Measurements from ENCODE around the gene GP1BA.

GP1BA gene

DNA sequence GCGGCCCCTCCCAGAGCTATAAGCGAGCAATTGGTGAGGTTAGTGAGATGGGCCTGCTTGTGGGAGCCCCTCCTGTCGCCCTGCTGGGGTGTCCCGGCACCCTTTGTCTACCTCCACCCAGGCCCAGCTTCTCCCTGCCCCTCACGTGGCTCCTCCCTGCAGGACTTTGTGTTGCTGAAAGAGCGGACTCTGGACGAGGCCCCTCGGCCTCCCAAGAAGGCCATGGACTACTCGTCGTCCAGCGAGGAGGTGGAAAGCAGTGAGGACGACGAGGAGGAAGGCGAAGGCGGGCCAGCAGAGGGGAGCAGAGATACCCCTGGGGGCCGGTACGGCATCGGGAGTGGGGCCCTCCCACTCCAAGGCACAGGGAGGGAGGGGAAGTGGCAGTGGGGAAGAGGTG is 38.8 kb upstream of the GP1BA start:
- POLR2A ChIA-PET, result no interaction called here
- no peak for TF ChIP-seq ARNT (IDR thresholded peaks at IDR 0.05)
- no peak for TF ChIP-seq NFRKB (IDR thresholded peaks at IDR 0.05)
- TF ChIP-seq ELF4 (IDR thresholded peaks at IDR 0.05), result no peak
- no peak for TF ChIP-seq ZNF384 (IDR thresholded peaks at IDR 0.05)
- no peak for TF ChIP-seq TARDBP (IDR thresholded peaks at IDR 0.05)
- TF ChIP-seq, protein P1, sequence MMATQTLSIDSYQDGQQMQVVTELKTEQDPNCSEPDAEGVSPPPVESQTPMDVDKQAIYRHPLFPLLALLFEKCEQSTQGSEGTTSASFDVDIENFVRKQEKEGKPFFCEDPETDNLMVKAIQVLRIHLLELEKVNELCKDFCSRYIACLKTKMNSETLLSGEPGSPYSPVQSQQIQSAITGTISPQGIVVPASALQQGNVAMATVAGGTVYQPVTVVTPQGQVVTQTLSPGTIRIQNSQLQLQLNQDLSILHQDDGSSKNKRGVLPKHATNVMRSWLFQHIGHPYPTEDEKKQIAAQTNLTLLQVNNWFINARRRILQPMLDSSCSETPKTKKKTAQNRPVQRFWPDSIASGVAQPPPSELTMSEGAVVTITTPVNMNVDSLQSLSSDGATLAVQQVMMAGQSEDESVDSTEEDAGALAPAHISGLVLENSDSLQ (IDR thresholded peaks at IDR 0.05), result no peak
- no peak for TF ChIP-seq L3MBTL2 (conservative IDR thresholded peaks at IDR 0.05)
- no peak for TF ChIP-seq CTBP1 (IDR thresholded peaks at IDR 0.05; ENCODE audit: borderline replicate concordance)
- no peak for TF ChIP-seq FOXM1 (IDR thresholded peaks at IDR 0.05; ENCODE audit: borderline replicate concordance)
- TF ChIP-seq FOXK2 (IDR thresholded peaks at IDR 0.05), result no peak
- no peak for TF ChIP-seq FOXA1 (IDR thresholded peaks at IDR 0.05)
- TF ChIP-seq SP1 (IDR thresholded peaks at IDR 0.05), result no peak
- TF ChIP-seq HDGF (IDR thresholded peaks at IDR 0.05; ENCODE audit: borderline replicate concordance), result no peak
- TF ChIP-seq BHLHE40 (IDR thresholded peaks at IDR 0.05; ENCODE audit: borderline replicate concordance), result no peak
- CTCF ChIA-PET, result no interaction called here
- DNase-seq (ENCODE audit: extremely low spot score), result no peak

DNA sequence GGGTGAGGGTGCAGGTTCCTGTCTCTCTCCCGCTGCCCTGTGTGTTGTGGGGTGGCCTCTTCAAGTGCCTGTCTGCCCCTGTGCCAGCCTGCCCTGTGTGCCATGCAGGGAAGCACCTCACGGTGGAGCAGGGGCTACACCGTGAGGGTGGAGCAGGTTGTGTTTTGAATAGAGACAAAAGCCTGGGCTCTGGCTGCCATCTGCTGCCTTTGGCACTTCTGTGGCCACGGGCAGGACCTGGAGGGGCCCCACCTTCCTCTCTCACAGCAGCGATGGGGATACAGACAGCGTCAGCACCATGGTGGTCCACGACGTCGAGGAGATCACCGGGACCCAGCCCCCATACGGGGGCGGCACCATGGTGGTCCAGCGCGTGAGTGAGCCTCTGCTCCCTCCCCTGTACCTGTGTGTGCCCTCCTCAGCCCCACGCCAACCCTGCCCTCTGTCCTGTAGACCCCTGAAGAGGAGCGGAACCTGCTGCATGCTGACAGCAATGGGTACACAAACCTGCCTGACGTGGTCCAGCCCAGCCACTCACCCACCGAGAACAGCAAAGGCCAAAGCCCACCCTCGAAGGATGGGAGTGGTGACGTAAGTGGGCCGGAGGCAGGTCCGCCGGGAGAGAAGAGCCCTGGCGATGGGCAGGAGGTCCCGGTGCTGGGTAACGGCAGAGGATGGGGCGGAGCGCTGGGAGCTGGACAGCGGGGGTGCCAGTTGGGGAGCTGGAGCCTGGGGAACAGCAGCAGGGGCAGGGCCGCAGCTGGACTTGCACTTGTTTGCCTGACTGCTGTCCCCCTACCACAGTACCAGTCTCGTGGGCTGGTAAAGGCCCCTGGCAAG is 38.1 kb upstream of the GP1BA start:
- TF ChIP-seq CTBP1 (IDR thresholded peaks at IDR 0.05; ENCODE audit: borderline replicate concordance) (no peak), FOXM1 (IDR thresholded peaks at IDR 0.05; ENCODE audit: borderline replicate concordance) (no peak), FOXK2 (IDR thresholded peaks at IDR 0.05) (no peak), TARDBP (IDR thresholded peaks at IDR 0.05) (no peak)
- TF ChIP-seq, protein P1 (IDR thresholded peaks at IDR 0.05), result no peak
- CTCF ChIA-PET, result no interaction called here
- POLR2A ChIA-PET, result no interaction called here
- DNase-seq (ENCODE audit: extremely low spot score), result no peak

DNA sequence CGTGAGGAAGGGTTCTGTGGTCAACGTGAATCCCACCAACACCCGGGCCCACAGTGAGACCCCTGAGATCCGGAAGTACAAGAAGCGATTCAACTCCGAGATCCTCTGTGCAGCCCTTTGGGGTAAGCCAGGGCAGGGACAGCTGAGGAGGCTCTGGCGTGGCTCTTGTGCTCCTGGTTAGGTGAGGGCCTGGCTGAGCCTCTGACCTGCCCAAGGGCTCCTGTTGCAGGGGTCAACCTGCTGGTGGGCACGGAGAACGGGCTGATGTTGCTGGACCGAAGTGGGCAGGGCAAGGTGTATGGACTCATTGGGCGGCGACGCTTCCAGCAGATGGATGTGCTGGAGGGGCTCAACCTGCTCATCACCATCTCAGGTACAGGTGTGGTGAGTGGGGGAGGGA is 37.0 kb upstream of the GP1BA start:
- POLR2A ChIA-PET, result no interaction called here
- CTCF ChIA-PET, result no interaction called here
- DNase-seq (ENCODE audit: extremely low spot score), result no peak
- TF ChIP-seq L3MBTL2 (conservative IDR thresholded peaks at IDR 0.05), result no peak
- TF ChIP-seq LEF1 (IDR thresholded peaks at IDR 0.05; ENCODE audit: borderline replicate concordance), result no peak
- TF ChIP-seq, protein P1 (IDR thresholded peaks at IDR 0.05), result no peak
- no peak for TF ChIP-seq FOXK2 (IDR thresholded peaks at IDR 0.05)
- no peak for TF ChIP-seq SUZ12 (IDR thresholded peaks at IDR 0.05)
- no peak for TF ChIP-seq TARDBP (IDR thresholded peaks at IDR 0.05)

DNA sequence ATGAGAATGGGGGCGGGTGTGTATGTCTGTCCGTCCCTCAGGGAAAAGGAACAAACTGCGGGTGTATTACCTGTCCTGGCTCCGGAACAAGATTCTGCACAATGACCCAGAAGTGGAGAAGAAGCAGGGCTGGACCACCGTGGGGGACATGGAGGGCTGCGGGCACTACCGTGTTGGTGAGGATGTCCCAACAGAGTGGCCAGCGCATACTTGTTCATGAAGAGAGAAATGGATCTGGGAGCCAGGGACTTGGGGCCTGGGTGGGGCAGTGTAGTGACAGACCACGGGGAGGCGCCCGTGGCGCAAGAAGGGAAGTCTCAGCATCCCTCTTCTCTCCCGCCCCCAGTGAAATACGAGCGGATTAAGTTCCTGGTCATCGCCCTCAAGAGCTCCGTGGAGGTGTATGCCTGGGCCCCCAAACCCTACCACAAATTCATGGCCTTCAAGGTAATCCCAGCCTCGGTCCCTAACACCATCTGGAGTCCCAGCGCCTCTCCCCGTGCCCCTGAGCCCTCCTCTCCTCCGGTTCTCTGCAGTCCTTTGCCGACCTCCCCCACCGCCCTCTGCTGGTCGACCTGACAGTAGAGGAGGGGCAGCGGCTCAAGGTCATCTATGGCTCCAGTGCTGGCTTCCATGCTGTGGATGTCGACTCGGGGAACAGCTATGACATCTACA is 36.3 kb upstream of the GP1BA start:
- no peak for DNase-seq (ENCODE audit: extremely low spot score)
- CTCF ChIA-PET, result interaction anchor here (0.6 kb wide), 1 partner anchor 643 kb away, joined by 3 read pairs; no protein-coding TSS in a partner anchor
- POLR2A ChIA-PET, result no interaction called here
- TF ChIP-seq LEF1 (IDR thresholded peaks at IDR 0.05; ENCODE audit: borderline replicate concordance), result no peak
- no peak for TF ChIP-seq ZNF384 (IDR thresholded peaks at IDR 0.05)
- no peak for TF ChIP-seq SUZ12 (IDR thresholded peaks at IDR 0.05)
- TF ChIP-seq L3MBTL2 (conservative IDR thresholded peaks at IDR 0.05), result no peak
- TF ChIP-seq, protein P1 (IDR thresholded peaks at IDR 0.05), result no peak
- TF ChIP-seq CTBP1 (IDR thresholded peaks at IDR 0.05; ENCODE audit: borderline replicate concordance), result no peak
- TF ChIP-seq NFRKB (IDR thresholded peaks at IDR 0.05), result no peak
- no peak for TF ChIP-seq FOXK2 (IDR thresholded peaks at IDR 0.05)
- no peak for TF ChIP-seq HDGF (IDR thresholded peaks at IDR 0.05; ENCODE audit: borderline replicate concordance)
- TF ChIP-seq TARDBP (IDR thresholded peaks at IDR 0.05), result no peak
- no peak for TF ChIP-seq FOXA1 (IDR thresholded peaks at IDR 0.05)
- no peak for TF ChIP-seq ARNT (IDR thresholded peaks at IDR 0.05)
- TF ChIP-seq BHLHE40 (IDR thresholded peaks at IDR 0.05; ENCODE audit: borderline replicate concordance), result no peak
- no peak for TF ChIP-seq SP1 (IDR thresholded peaks at IDR 0.05)
- TF ChIP-seq FOXM1 (IDR thresholded peaks at IDR 0.05; ENCODE audit: borderline replicate concordance), result no peak
- no peak for TF ChIP-seq ELF4 (IDR thresholded peaks at IDR 0.05)

DNA sequence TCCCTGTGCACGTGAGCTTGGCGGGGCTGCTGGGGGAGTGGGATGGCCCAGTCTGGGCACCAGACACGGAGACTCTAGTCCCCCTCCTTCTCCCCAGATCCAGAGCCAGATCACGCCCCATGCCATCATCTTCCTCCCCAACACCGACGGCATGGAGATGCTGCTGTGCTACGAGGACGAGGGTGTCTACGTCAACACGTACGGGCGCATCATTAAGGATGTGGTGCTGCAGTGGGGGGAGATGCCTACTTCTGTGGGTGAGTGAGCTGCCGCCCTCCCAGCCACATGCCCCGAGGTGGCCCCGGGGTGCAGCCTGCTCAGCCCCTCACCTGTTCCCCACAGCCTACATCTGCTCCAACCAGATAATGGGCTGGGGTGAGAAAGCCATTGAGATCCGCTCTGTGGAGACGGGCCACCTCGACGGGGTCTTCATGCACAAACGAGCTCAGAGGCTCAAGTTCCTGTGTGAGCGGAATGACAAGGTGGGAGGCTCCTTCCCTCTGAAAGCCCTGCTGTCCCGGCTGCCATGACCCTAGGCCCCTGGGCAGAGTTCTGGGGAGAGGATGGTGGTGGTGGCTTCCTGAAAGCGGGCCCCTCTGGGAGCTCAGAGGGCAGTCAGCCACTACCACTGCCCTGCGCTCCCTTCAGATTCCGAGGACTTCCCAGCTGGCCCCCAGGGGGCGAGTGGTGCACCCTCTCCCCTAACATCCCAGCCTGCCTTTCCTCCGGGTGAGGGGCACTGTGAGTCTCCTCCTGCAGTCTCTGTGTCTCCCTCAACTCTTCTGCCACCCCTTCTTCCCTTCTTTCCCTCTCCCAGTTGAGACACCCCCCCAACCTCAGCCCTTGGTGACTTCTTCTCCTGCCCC is 35.5 kb upstream of the GP1BA start:
- ChIA-PET POLR2A (no interaction called here), CTCF (interaction anchor here (0.5 to 0.6 kb wide), 2 partner anchors 183 to 644 kb away, joined by 3 read pairs; no protein-coding TSS in a partner anchor)
- DNase-seq (ENCODE audit: extremely low spot score), result no peak
- no peak for TF ChIP-seq BHLHE40 (IDR thresholded peaks at IDR 0.05; ENCODE audit: borderline replicate concordance)
- TF ChIP-seq FOXM1 (IDR thresholded peaks at IDR 0.05; ENCODE audit: borderline replicate concordance), result no peak
- no peak for TF ChIP-seq SUZ12 (IDR thresholded peaks at IDR 0.05)
- TF ChIP-seq FOXA1 (IDR thresholded peaks at IDR 0.05), result no peak
- TF ChIP-seq NFRKB (IDR thresholded peaks at IDR 0.05), result no peak
- no peak for TF ChIP-seq L3MBTL2 (conservative IDR thresholded peaks at IDR 0.05)
- TF ChIP-seq, protein P1 (IDR thresholded peaks at IDR 0.05), result no peak
- TF ChIP-seq LEF1 (IDR thresholded peaks at IDR 0.05; ENCODE audit: borderline replicate concordance), result no peak
- TF ChIP-seq ZNF384 (IDR thresholded peaks at IDR 0.05), result no peak
- no peak for TF ChIP-seq HDGF (IDR thresholded peaks at IDR 0.05; ENCODE audit: borderline replicate concordance)
- no peak for TF ChIP-seq FOXK2 (IDR thresholded peaks at IDR 0.05)
- no peak for TF ChIP-seq TARDBP (IDR thresholded peaks at IDR 0.05)
